GM15510 (cell line): ENCODE data around the gene WFIKKN1.

Source experiments
- POLR2A ChIP-seq: IDR thresholded peaks from 3 replicates; pipeline ENCODE4 v1.6.1; 2011; ENCODE audit warnings: borderline replicate concordance; ENCODE audit not compliant: insufficient read length; ENCODE audit errors: extremely low read depth

WFIKKN1 gene

GRCh38 chr16:638836-639235 is 8.1 kb downstream of the WFIKKN1 start:
- TF ChIP-seq POLR2A, result no peak

DNA sequence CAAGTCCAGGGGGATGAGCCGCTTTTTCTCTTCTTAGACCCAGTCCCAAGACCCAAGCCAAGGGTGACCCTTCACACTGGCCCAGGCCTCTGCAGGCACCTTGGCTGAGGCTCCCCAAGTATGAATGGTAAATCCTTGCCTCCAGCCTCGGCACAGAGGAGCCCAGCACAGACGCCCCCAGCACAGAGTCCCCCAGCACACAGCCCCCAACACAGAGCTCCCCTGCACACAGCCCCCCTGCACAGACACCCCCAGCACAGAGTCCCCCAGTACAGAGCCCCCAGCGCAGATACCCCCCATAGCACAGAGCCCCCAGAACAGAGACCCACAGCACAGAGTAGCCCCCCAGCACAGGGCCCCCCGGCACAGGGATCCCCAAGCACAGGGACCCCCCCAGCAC is 9.8 kb downstream of the WFIKKN1 start:
- no peak for TF ChIP-seq POLR2A

DNA sequence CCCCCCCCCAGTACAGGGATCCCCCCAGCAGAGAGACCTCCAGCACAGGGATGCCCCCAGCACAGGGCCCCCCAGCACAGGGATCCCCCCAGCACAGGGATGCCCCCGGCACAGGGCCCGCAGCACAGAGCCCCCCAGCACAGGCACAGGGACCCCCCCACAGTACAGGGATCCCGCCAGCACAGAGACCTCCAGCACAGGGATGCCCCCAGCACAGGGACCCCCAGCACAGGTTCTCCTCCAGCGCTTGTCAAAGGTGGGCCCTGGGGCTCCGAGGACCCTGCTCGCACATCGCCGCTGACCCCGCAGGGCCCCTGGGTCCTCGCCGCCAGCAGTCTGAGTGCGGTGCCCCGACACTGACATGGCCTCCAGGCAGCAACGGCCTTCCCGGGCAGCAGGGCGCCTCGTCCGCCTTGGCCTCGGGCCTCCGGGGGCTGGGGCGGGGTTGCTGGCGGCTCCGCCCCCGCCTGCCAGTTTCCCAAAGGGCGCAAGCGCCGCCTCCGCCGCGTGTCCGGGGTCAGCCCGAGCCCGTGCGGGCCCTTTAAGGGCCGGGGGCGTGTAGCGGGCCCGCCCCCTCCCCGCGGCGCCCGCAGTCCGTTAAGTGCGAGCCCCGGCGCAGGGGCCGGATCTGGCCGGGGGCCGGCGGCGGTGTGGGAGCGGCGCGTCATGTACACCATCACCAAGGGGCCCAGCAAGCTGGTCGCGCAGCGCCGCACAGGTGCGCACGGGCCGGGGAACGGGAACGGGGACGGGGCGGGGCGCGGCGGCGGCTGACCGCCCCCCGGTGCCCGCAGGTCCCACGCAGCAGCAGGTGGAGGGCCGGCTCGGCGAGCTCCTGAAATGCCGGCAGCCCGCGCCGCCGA is 10.8 kb downstream of the WFIKKN1 start, which contains the start of gene MCRIP2:
Gene MCRIP2, plus strand, starts transcription at position 503 of the 863 bp plus-strand sequence. Its CDS starts 164 bp downstream, at position 667.
- TF ChIP-seq POLR2A, result peak; percentile 78

- peak; percentile 39 for TF ChIP-seq POLR2A
Observed at GRCh38 chr16:642189-643049, 11.6 kb downstream of the WFIKKN1 start.

GRCh38 chr16:643050-643368 is 12.2 kb downstream of the WFIKKN1 start:
- TF ChIP-seq POLR2A, result no peak

DNA sequence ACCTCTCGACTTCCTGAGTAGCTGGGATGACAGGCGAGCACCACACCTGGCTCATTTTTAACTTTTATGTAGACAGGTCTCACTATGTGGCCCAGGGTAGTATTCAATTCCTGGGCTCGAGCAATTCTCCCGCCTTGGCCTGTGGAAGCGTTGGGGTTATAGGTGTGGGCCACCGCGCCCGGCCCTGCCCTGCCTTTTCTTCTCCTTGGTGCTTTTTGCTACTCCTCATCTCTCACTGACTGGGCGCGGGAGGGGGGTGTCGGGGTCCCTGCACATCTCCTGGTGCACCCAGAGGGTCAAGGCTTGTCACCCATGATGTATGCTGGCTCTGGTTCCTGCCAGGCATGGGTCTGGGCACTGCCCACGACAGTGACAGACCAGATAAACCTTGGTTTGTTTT is 13.8 kb downstream of the WFIKKN1 start:
- no peak for TF ChIP-seq POLR2A

DNA sequence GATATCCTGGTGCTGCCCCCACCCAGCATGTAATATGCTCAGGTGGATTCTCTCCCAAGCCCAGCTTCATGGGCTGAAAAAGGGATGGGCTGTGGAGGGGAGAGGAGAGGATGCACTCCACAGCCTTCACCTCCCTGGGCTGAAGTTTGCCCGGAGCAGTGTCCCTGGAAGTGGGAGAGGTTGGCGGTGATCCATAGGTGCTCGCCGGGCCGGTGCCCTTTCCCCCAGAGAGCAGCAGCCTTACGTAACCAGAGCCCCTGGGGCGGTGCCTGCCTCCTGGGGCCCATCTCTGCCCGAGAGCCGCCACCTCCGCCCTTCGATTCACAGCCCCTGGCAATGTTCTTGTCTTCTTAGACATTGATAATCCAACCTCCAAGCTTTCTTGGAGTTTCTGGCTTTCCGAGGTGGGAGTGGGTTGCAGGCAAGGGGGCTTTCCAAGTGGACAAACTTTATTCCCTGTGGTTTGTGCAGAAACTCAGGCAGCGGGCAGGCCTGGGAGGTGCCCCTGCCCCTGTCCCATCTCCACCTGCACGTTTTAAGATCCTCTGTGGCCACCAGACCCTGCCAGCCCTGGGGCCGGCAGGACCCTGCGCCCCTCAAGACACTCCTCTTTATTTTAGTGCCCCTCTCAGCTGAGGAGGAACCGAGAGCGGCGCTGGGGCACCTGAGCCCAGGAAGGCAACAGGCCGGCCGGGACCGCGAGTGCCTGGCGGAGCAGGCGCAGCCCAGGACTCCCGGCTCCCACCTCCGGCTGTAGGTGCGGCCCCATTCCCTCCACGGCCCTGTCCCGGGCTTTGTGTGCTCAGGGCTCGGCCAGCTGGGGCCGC is 15.3 kb downstream of the WFIKKN1 start:
- TF ChIP-seq POLR2A, result no peak

- TF ChIP-seq POLR2A, result no peak
Observed at GRCh38 chr16:646679-647172, 15.9 kb downstream of the WFIKKN1 start.

DNA sequence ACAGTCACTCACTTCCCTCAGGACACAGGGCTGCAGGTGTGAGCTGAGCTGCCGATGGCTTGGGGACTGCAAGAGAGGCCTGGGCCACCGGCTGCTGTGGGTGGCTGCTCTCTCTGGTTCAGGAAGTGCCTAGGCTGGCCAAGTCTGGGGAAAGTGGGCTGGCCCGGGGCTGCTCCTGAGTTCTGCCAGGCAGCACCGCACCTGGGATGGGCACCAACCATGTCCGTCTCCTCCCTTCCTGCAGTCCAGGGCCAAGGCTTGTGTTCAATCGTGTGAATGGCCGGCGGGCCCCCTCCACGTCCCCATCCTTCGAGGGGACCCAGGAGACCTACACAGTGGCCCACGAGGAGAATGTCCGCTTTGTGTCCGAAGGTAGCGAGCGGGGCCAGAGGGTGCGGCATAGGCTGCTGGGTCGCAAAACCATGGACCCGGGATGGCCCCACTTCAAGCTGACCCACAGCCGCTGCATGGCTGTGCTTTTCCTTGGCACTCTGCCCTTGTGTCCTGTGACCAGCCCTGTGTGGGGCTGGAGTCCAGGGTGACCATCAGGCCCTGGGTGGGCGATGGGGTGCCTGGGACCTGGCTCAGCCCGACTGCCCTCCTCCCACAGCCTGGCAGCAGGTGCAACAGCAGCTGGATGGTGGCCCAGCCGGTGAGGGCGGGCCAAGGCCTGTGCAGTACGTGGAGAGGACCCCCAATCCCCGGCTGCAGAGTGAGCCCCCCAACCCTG is 16.6 kb downstream of the WFIKKN1 start:
- TF ChIP-seq POLR2A, result peak; percentile 13

- peak; percentile 13 for TF ChIP-seq POLR2A
Observed at GRCh38 chr16:648071-648780, 17.4 kb downstream of the WFIKKN1 start.

DNA sequence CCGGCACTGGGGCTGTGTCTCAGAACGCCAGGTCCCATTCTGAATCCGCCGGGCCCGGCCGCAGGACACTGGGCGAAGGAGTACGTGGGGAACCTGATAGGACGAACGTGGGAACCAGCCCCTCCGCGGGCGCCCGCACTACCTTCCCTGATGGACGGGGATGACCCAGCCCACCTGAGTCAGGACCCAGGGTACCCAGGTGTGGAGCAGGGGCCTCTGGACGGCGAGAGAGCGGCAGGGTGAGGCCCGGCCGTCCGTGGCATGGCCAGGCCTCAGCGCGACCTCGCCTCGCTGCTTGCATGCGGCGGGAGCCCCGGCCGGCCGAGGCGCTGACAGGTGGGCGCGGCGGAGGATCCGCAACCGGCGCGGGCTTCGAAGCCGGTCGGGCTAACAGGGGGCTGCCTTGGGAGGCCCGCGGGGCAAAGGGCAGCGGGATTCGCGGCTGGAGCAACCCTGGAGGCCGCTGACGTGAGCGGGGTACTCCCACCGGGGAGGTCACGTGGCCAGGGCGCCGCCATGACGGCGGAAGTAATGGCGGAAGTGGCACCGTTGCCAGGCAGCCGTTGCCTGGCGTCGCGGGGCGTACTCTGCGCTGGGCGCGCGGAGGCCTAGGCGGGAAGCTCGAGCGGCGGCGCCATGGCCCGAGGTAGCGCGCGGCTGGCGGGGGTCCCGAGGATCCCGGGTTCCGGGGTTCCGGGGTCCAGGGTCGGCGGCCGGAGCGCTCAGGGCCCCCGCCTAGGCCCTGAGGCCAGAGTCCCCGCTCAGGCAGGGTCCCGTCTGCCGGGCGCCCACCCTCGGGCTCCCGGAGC is 18.2 kb downstream of the WFIKKN1 start, which contains the start of gene WDR90:
Gene WDR90, plus strand, starts transcription at position 585 of the 809 bp plus-strand sequence. Its CDS starts 52 bp downstream, at position 637.
- TF ChIP-seq POLR2A, result peak; percentile 63

GRCh38 chr16:649631-650030 is 18.8 kb downstream of the WFIKKN1 start:
- TF ChIP-seq POLR2A, result no peak
